ENCODE results near the gene PCYT2. TPM values are rescaled to one million over a fixed set of nuclear protein-coding genes. Genes with fewer than 3 reads are reported as not detected.
A peak's percentile ranks its signal among the peaks of the same experiment; 100 is the strongest.

The PCYT2 gene
- total RNA-seq, 1 donor from 2014 or later, result 46.8 TPM

GRCh38 chr17:81858967-81859905, 52.0 kb downstream of the PCYT2 start:
- Mint-ChIP-seq H3K27ac (peak overlapping the region; percentile 91), H3K36me3 (peaks cover 23% of the 10 kb centered on the region), H3K27me3 (peaks cover 3% of the 10 kb centered on the region), H3K4me1 (ENCODE audit: unreplicated experiment) (peaks cover 14% of the 10 kb centered on the region), H3K9me3 (no peaks in the 10 kb centered on the region), H3K4me3 (peak overlapping the region; percentile 96)
- no peak for DNase-seq (ENCODE audit: extremely low spot score, unreplicated experiment)
- no peak for TF ChIP-seq CTCF (conservative IDR thresholded peaks at IDR 0.05)

GRCh38 chr17:81858170-81858966, 52.8 kb downstream of the PCYT2 start:
- H3K36me3 Mint-ChIP-seq, result peaks cover 19% of the 10 kb centered on the region
- no peaks in the 10 kb centered on the region for H3K9me3 Mint-ChIP-seq
- TF ChIP-seq CTCF (conservative IDR thresholded peaks at IDR 0.05), result no peak
- peaks cover 10% of the 10 kb centered on the region for H3K4me1 Mint-ChIP-seq (ENCODE audit: unreplicated experiment)
- DNase-seq (ENCODE audit: extremely low spot score, unreplicated experiment), result no peak
- peak overlapping the region; percentile 84 for H3K27ac Mint-ChIP-seq
- peak overlapping the region; percentile 96 for H3K4me3 Mint-ChIP-seq
- peaks cover 3% of the 10 kb centered on the region for H3K27me3 Mint-ChIP-seq

GRCh38 chr17:81854974-81855774, 56.0 kb downstream of the PCYT2 start:
- TF ChIP-seq CTCF (conservative IDR thresholded peaks at IDR 0.05), result no peak
- Mint-ChIP-seq H3K27ac (no peak overlapping the region), H3K4me1 (ENCODE audit: unreplicated experiment) (peaks cover 5% of the 10 kb centered on the region), H3K9me3 (no peaks in the 10 kb centered on the region), H3K27me3 (no peaks in the 10 kb centered on the region), H3K36me3 (peaks cover 10% of the 10 kb centered on the region), H3K4me3 (no peak overlapping the region)
- DNase-seq (ENCODE audit: extremely low spot score, unreplicated experiment), result no peak

GRCh38 chr17:81852237-81852636, 59.0 kb downstream of the PCYT2 start:
- no peak for DNase-seq (ENCODE audit: extremely low spot score, unreplicated experiment)
- H3K36me3 Mint-ChIP-seq, result no peaks in the 10 kb centered on the region
- H3K4me3 Mint-ChIP-seq, result no peak overlapping the region
- no peaks in the 10 kb centered on the region for H3K4me1 Mint-ChIP-seq (ENCODE audit: unreplicated experiment)
- no peaks in the 10 kb centered on the region for H3K27me3 Mint-ChIP-seq
- TF ChIP-seq CTCF (conservative IDR thresholded peaks at IDR 0.05), result no peak
- H3K27ac Mint-ChIP-seq, result no peak overlapping the region
- H3K9me3 Mint-ChIP-seq, result no peaks in the 10 kb centered on the region

- H3K27ac Mint-ChIP-seq, result no peak overlapping the region
- H3K27me3 Mint-ChIP-seq, result no peaks in the 10 kb centered on the region
- no peak for DNase-seq (ENCODE audit: extremely low spot score, unreplicated experiment)
- TF ChIP-seq CTCF (conservative IDR thresholded peaks at IDR 0.05), result no peak
- no peaks in the 10 kb centered on the region for H3K4me1 Mint-ChIP-seq (ENCODE audit: unreplicated experiment)
- H3K9me3 Mint-ChIP-seq, result no peaks in the 10 kb centered on the region
- H3K4me3 Mint-ChIP-seq, result no peak overlapping the region
- H3K36me3 Mint-ChIP-seq, result no peaks in the 10 kb centered on the region
Observed at GRCh38 chr17:81851423-81851822, 59.8 kb downstream of the PCYT2 start.
